ENCODE measurements around the gene PLCD1. TPM values are rescaled to one million over a fixed set of nuclear protein-coding genes. Genes with fewer than 3 reads are reported as not detected.

Gene PLCD1
- total and polyA plus RNA-seq, 2 experiments from 2014 or later = 16.0 to 24.4 TPM

DNA sequence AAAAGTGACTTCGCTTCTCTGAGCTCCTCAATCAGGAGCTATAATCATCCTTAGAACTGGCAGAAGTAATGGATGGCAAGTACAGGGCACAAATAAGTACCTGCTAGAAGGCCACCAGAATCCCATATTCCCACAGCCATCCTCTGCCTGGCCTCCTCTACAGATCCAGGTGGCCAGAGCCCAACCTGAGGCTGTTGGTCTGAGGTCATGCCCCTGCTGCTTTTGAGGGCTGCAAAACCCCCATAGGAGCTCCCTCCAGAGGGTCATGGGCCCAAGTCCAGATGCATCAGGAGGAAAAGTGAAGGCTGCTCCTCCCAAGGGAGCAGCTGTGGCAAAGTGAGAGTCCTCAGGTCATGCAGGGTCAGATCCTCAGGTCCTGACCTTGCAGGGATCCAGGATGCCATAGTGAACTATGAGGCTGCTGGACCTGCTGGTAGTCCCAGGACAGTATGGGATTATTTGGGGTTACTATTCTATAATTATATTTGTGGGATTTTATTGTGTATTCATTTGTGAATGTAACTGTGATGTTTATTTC is 3.0 kb upstream of the PLCD1 start:
- Histone ChIP-seq H3K9me2 (ENCODE audit: insufficient read depth) (no peaks in the 10 kb centered on the region), H3K4me2 (no peak overlapping the region), H3K79me2 (replicated peaks; ENCODE audit: insufficient read depth) (no peaks in the 10 kb centered on the region), H2AFZ (no peak overlapping the region), H3K4me1 (ENCODE audit: insufficient read depth) (peaks cover 6% of the 10 kb centered on the region), H3K4me3 (no peak overlapping the region), H3K36me3 (ENCODE audit: insufficient read depth) (no peaks in the 10 kb centered on the region), H3K27me3 (ENCODE audit: insufficient read depth) (peaks cover 43% of the 10 kb centered on the region), H3K27ac (ENCODE audit: low read depth) (no peak overlapping the region), H4K20me1 (replicated peaks; ENCODE audit: insufficient read depth) (no peaks in the 10 kb centered on the region; the same call in 1 of the 2 replicates), H3F3A (replicated peaks; ENCODE audit: low read depth) (no peaks in the 10 kb centered on the region)
- Mint-ChIP-seq H3K36me3 (ENCODE audit: low read depth) (no peaks in the 10 kb centered on the region), H3K27ac (no peak overlapping the region), H3K27me3 (ENCODE audit: insufficient read depth, low read depth, poor library complexity) (peaks cover 34% of the 10 kb centered on the region), H3K9me3 (no peaks in the 10 kb centered on the region; the same call in 2 of the 3 replicates), H3K4me1 (peaks cover 15% of the 10 kb centered on the region), H3K4me3 (no peak overlapping the region)
- no peak for TF ChIP-seq JUNB (IDR thresholded peaks at IDR 0.05; ENCODE audit: unreplicated experiment)
- TF ChIP-seq STAT1 (IDR thresholded peaks at IDR 0.05; ENCODE audit: unreplicated experiment) = no peak
- TF ChIP-seq ZNF114 (CRISPR knock-in tag; IDR thresholded peaks at IDR 0.05) = no peak
- TF ChIP-seq NANOG (IDR thresholded peaks at IDR 0.05; ENCODE audit: borderline replicate concordance) = no peak
- TF ChIP-seq, protein P1, sequence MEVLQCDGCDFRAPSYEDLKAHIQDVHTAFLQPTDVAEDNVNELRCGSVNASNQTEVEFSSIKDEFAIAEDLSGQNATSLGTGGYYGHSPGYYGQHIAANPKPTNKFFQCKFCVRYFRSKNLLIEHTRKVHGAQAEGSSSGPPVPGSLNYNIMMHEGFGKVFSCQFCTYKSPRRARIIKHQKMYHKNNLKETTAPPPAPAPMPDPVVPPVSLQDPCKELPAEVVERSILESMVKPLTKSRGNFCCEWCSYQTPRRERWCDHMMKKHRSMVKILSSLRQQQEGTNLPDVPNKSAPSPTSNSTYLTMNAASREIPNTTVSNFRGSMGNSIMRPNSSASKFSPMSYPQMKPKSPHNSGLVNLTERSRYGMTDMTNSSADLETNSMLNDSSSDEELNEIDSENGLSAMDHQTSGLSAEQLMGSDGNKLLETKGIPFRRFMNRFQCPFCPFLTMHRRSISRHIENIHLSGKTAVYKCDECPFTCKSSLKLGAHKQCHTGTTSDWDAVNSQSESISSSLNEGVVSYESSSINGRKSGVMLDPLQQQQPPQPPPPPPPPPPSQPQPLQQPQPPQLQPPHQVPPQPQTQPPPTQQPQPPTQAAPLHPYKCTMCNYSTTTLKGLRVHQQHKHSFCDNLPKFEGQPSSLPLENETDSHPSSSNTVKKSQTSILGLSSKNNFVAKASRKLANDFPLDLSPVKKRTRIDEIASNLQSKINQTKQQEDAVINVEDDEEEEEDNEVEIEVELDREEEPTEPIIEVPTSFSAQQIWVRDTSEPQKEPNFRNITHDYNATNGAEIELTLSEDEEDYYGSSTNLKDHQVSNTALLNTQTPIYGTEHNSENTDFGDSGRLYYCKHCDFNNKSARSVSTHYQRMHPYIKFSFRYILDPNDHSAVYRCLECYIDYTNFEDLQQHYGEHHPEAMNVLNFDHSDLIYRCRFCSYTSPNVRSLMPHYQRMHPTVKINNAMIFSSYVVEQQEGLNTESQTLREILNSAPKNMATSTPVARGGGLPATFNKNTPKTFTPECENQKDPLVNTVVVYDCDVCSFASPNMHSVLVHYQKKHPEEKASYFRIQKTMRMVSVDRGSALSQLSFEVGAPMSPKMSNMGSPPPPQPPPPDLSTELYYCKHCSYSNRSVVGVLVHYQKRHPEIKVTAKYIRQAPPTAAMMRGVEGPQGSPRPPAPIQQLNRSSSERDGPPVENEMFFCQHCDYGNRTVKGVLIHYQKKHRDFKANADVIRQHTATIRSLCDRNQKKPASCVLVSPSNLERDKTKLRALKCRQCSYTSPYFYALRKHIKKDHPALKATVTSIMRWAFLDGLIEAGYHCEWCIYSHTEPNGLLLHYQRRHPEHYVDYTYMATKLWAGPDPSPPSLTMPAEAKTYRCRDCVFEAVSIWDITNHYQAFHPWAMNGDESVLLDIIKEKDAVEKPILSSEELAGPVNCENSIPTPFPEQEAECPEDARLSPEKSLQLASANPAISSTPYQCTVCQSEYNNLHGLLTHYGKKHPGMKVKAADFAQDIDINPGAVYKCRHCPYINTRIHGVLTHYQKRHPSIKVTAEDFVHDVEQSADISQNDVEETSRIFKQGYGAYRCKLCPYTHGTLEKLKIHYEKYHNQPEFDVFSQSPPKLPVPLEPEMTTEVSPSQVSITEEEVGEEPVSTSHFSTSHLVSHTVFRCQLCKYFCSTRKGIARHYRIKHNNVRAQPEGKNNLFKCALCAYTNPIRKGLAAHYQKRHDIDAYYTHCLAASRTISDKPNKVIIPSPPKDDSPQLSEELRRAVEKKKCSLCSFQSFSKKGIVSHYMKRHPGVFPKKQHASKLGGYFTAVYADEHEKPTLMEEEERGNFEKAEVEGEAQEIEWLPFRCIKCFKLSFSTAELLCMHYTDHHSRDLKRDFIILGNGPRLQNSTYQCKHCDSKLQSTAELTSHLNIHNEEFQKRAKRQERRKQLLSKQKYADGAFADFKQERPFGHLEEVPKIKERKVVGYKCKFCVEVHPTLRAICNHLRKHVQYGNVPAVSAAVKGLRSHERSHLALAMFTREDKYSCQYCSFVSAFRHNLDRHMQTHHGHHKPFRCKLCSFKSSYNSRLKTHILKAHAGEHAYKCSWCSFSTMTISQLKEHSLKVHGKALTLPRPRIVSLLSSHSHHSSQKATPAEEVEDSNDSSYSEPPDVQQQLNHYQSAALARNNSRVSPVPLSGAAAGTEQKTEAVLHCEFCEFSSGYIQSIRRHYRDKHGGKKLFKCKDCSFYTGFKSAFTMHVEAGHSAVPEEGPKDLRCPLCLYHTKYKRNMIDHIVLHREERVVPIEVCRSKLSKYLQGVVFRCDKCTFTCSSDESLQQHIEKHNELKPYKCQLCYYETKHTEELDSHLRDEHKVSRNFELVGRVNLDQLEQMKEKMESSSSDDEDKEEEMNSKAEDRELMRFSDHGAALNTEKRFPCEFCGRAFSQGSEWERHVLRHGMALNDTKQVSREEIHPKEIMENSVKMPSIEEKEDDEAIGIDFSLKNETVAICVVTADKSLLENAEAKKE (CRISPR knock-in tag; IDR thresholded peaks at IDR 0.05) = no peak
- TF ChIP-seq REST (IDR thresholded peaks at IDR 0.05; ENCODE audit: unreplicated experiment) = no peak
- no peak for TF ChIP-seq CREB1 (CRISPR knock-in tag; IDR thresholded peaks at IDR 0.05; ENCODE audit: low read depth)
- no peak for TF ChIP-seq CTCF (conservative IDR thresholded peaks at IDR 0.05; ENCODE audit: low read depth in 2 of 2)
- TF ChIP-seq, protein P2, sequence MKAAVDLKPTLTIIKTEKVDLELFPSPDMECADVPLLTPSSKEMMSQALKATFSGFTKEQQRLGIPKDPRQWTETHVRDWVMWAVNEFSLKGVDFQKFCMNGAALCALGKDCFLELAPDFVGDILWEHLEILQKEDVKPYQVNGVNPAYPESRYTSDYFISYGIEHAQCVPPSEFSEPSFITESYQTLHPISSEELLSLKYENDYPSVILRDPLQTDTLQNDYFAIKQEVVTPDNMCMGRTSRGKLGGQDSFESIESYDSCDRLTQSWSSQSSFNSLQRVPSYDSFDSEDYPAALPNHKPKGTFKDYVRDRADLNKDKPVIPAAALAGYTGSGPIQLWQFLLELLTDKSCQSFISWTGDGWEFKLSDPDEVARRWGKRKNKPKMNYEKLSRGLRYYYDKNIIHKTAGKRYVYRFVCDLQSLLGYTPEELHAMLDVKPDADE (IDR thresholded peaks at IDR 0.05) = no peak
- TF ChIP-seq ZNF331 (CRISPR knock-in tag; IDR thresholded peaks at IDR 0.05; ENCODE audit: low read depth) = no peak
- no peak for DNase-seq (ENCODE audit: low spot score)
- ATAC-seq = no peak
